ENCODE data around the gene FOXJ1. TPM values are rescaled to one million over a fixed set of nuclear protein-coding genes. Genes with fewer than 3 reads are reported as not detected.
A peak's percentile ranks its signal among the peaks of the same experiment; 100 is the strongest.

The FOXJ1 gene
- total RNA-seq, 1 donor from 2014 or later = not detected

DNA sequence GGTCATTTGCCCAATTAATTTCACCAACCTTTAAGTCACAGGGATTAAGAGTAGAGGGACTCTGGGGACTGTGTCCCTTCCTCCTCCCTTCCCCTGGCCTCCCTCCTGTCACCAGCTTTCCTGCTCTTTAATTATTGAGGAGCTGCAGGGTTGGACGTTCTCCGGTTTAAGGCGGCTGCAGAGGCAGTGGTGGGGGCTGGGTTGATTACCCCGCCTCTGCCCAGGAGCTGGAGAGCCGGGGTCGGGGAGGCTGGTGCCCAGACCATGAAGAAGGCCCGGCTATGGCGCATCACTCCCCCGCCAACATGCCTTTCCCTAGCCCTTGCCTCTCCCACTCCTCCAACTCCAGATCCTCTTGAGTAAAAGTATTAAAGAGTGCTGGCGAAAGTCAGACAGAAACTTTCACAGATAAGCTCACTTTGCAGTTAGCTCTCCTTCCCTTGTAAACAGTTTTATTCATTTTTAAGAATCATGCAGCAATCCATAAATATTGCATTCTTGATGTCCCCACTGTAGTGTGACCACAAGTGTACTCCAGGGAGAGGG is 1.1 kb upstream of the FOXJ1 start:
- Histone ChIP-seq H3K27ac (no peak overlapping the region), H3K9me3 (no peaks in the 10 kb centered on the region)
- TF ChIP-seq POLR2AphosphoS5 (IDR thresholded peaks at IDR 0.05; ENCODE audit: insufficient read depth in 1 of 2, low read depth in 1 of 2) (no peak), POLR2A (IDR thresholded peaks at IDR 0.05) (no peak)
- TF ChIP-seq, protein P1, sequence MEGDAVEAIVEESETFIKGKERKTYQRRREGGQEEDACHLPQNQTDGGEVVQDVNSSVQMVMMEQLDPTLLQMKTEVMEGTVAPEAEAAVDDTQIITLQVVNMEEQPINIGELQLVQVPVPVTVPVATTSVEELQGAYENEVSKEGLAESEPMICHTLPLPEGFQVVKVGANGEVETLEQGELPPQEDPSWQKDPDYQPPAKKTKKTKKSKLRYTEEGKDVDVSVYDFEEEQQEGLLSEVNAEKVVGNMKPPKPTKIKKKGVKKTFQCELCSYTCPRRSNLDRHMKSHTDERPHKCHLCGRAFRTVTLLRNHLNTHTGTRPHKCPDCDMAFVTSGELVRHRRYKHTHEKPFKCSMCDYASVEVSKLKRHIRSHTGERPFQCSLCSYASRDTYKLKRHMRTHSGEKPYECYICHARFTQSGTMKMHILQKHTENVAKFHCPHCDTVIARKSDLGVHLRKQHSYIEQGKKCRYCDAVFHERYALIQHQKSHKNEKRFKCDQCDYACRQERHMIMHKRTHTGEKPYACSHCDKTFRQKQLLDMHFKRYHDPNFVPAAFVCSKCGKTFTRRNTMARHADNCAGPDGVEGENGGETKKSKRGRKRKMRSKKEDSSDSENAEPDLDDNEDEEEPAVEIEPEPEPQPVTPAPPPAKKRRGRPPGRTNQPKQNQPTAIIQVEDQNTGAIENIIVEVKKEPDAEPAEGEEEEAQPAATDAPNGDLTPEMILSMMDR (IDR thresholded peaks at IDR 0.05) = no peak

DNA sequence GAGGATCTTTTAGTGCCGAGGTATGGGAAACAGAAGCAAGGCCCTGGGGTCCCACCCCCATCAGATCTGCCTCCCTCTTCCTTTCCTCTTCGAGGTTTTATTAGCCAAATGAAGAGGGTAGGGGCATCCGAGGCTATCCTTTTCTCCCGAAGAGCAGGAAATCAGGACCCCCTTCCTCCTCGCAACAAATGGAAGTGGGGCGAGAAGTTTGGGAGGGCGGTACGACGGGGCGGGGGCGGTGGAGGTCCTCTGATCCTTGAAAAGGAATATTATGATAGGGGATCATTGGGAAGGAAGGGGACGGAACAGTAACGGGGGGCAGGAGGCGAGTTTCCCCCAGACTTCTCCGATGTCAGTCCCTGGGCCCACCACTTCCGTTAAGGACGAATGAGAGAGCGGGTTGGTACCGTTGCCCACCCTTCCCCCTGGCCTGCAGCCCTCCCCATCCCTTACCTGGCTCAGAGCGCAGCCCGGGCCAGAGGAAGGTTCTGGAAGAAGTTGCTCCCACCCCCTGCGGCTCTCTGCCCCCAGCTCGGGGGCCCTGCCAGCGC is 309 bp downstream of the FOXJ1 start:
- Histone ChIP-seq H3K27ac (no peak overlapping the region), H3K4me1 (peaks cover 24% of the 10 kb centered on the region), H3K4me3 (peak overlapping the region; percentile 35 to 49), H3K27me3 (peaks cover 25% of the 10 kb centered on the region), H3K9me3 (no peaks in the 10 kb centered on the region), H3K36me3 (no peaks in the 10 kb centered on the region)
- no peak for DNase-seq (ENCODE audit: extremely low spot score in 2 of 2)
- intact Hi-C loops (cut with DNase I) = no loop called here
- TF ChIP-seq POLR2A (IDR thresholded peaks at IDR 0.05) = no peak
- no peak for TF ChIP-seq POLR2AphosphoS5 (IDR thresholded peaks at IDR 0.05; ENCODE audit: insufficient read depth in 1 of 2, low read depth in 1 of 2)
- TF ChIP-seq, protein P1 (IDR thresholded peaks at IDR 0.05) = no peak

More for the DNA sequence above, 1.1 kb upstream of the FOXJ1 start:
- H3K4me3 ChIP-seq = no peak overlapping the region
- peaks cover 24% of the 10 kb centered on the region for H3K4me1 ChIP-seq
- no peak for DNase-seq (ENCODE audit: extremely low spot score in 2 of 2)
- intact Hi-C loops (cut with DNase I) = no loop called here
- peaks cover 25% of the 10 kb centered on the region for H3K27me3 ChIP-seq
- no peaks in the 10 kb centered on the region for H3K36me3 ChIP-seq

DNA sequence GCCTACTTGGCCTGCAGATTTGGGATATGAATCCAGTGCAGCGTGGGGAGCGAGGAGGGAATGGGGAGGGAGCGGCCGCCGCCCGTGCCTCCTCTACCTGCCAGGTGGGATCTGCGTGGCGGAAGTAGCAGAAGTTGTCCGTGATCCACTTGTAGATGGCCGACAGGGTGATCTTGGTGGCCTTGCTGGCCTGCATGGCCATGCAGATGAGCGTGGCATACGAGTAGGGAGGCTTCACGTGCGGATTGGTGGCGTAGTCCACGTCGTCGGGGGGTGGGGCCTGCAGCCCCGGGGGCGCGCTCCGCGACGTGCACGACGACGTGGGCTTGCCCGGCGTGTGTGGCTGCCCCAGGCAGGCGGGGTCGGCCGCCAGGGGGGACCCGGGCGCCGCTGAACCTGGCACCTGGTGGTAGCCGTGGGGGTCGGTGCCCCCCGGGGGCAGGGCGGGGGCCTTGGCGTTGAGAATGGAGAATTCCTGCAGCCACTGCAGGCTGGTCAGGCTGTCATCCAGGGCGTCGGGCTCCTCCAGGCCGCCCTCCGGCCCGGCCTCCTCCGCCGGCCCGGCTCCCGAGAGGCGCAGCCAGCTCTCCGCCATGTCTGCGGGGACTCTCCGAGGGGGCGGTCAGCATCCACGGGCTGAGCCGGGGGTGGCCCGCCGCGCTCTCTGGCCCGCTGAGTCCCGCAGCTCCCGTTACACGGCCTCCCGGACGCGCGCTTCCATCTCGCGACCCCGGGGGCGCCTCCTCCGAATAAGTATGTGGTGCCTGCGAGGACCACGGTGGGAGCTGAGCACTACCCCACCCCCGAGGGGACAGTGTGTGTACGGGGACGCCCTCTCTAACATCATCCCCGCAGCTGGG is 1.0 kb downstream of the FOXJ1 start:
- TF ChIP-seq POLR2A (IDR thresholded peaks at IDR 0.05) = no peak
- TF ChIP-seq, protein P1 (IDR thresholded peaks at IDR 0.05) = no peak
- TF ChIP-seq POLR2AphosphoS5 (IDR thresholded peaks at IDR 0.05; ENCODE audit: insufficient read depth in 1 of 2, low read depth in 1 of 2) = no peak
- Histone ChIP-seq H3K9me3 (no peaks in the 10 kb centered on the region), H3K4me1 (peaks cover 24% of the 10 kb centered on the region), H3K36me3 (no peaks in the 10 kb centered on the region), H3K27ac (no peak overlapping the region), H3K4me3 (no peak overlapping the region), H3K27me3 (peaks cover 25% of the 10 kb centered on the region)
- intact Hi-C loops (cut with DNase I) = no loop called here
- DNase-seq (ENCODE audit: extremely low spot score in 2 of 2) = no peak

DNA sequence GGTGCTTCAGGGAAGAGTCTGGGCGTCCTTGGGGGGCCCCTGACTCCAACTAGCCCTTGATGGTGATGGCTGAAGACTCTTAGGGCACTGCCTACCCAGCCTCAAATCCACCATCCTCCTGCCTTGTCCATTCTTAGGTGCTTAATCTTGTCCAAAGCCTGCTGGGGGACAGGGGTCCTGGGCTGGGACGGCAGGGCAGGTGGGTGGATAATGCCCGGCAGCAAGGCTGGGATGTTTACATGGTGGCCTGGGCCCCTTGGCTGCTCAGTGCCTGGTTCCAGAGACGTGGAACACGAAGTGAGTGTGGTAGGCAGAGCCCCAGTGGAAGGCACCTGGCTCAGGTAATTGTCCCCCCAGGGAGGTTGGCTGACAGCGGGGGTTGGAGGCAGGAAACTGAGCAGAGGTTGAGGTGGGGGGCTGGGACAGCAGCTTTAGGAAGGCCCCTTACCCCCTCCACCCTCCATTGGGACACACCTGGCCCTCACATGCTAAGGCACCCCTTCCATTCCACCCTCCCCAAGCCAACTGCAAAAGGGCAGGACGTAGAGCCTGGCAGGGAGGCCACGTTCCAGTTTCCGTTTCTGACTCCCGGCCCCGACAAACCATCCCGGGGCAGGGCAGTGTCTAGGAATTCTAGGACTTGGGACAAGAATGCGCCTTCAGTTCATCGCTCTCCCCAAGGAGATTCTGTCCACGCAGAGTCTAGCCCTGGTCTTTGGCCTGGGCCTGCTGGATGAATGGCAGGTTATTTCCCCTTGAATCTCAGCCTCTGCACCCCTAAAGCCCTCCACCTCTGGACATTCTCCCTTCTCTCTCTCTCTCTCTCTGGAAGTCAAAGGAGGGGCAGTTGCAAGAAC is 1.9 kb downstream of the FOXJ1 start:
- peaks cover 24% of the 10 kb centered on the region for H3K4me1 ChIP-seq
- TF ChIP-seq, protein P1 (IDR thresholded peaks at IDR 0.05) = no peak
- TF ChIP-seq POLR2AphosphoS5 (IDR thresholded peaks at IDR 0.05; ENCODE audit: insufficient read depth in 1 of 2, low read depth in 1 of 2) (no peak), POLR2A (IDR thresholded peaks at IDR 0.05) (no peak)
- H3K27me3 ChIP-seq = peaks cover 25% of the 10 kb centered on the region
- H3K27ac ChIP-seq = no peak overlapping the region
- no peaks in the 10 kb centered on the region for H3K9me3 ChIP-seq
- H3K4me3 ChIP-seq = no peak overlapping the region
- intact Hi-C loops (cut with DNase I) = no loop called here
- H3K36me3 ChIP-seq = no peaks in the 10 kb centered on the region
- DNase-seq (ENCODE audit: extremely low spot score in 2 of 2) = no peak
